Lower lobe of right lung (tissue), 2 donors: ENCODE data around the gene DENR. TPM values are rescaled to one million over a fixed set of nuclear protein-coding genes. Genes with fewer than 3 reads are reported as not detected.

Source experiments
- ATAC-seq, 2 donors: fragments of 200-7000 bp; cut with Tn5 transposase; one replicate each; pipeline ENCODE4 v1.9.1; 2020 to 2022; ENCODE audit warnings: mild to moderate bottlenecking in 2 of 2, moderate library complexity in 2 of 2
- DNase-seq: peaks from one replicate; pipeline ENCODE4 v3.0.0-alpha.2; 2020
- H3K27ac ChIP-seq: fragments of 200-600 bp; one replicate; pipeline ENCODE4 v1.8.0; 2022
- H3K27me3 ChIP-seq: fragments of 200-600 bp; one replicate; pipeline ENCODE4 v1.8.0; 2022; ENCODE audit warnings: low read depth
- H3K36me3 ChIP-seq: fragments of 200-600 bp; one replicate; pipeline ENCODE4 v1.8.0; 2022; ENCODE audit warnings: mild to moderate bottlenecking
- H3K4me1 ChIP-seq: fragments of 200-600 bp; one replicate; pipeline ENCODE4 v1.8.0; 2022
- H3K4me3 ChIP-seq: fragments of 200-600 bp; one replicate; pipeline ENCODE4 v1.8.0; 2022; ENCODE audit warnings: mild to moderate bottlenecking
- H3K9me3 ChIP-seq: fragments of 200-600 bp; one replicate; pipeline ENCODE4 v1.8.0; 2022
- CTCF ChIP-seq: fragments of 200-600 bp; IDR thresholded peaks from one replicate; pipeline ENCODE4 v1.8.0; 2022; ENCODE audit warnings: antibody characterized with exemption, mild to moderate bottlenecking
- intact Hi-C: fragments of 100-400 bp; cut with DNase I; formaldehyde crosslinking; loops from one replicate; pipeline ENCODE4 v1.11.0; 2022
- total RNA-seq: library from RNA; stranded (reverse); fragmentation: NEBNext Ultra II Directional; extraction: Animal tissue kit (Norgen Biotek cat#: 25700); gene quantifications from one replicate; pipeline ENCODE4 v1.2.1, GENCODE V29; 2021
- donor health status: DM: no; HTN: yes; CAD: no; lungs with severe emphysema.

DENR gene
- total RNA-seq, 1 donor from 2014 or later: 30.9 TPM

GRCh38 chr12:122753319-122753650 lies 661 bp downstream of the DENR start:
- intact Hi-C loops: loop anchor here (10.0 kb wide), 1 partner anchor 118 kb away; no protein-coding TSS in a partner anchor
- H3K9me3 ChIP-seq: no peaks in the 10 kb centered on the region
- H3K27me3 ChIP-seq: no peaks in the 10 kb centered on the region
- peak in 1 of 2 donors; percentile 3 for ATAC-seq
- peak overlapping the region; percentile 87 for H3K27ac ChIP-seq
- H3K4me1 ChIP-seq: peaks cover 19% of the 10 kb centered on the region
- no peak for TF ChIP-seq CTCF
- H3K36me3 ChIP-seq: peaks cover 45% of the 10 kb centered on the region
- no peak for DNase-seq
- H3K4me3 ChIP-seq: peak overlapping the region; percentile 71

- intact Hi-C loops: loop anchor here (10.0 kb wide), 1 partner anchor 120 kb away; no protein-coding TSS in a partner anchor
- H3K9me3 ChIP-seq: no peaks in the 10 kb centered on the region
- H3K27me3 ChIP-seq: no peaks in the 10 kb centered on the region
- H3K4me3 ChIP-seq: no peak overlapping the region
- peaks cover 19% of the 10 kb centered on the region for H3K4me1 ChIP-seq
- no peak for TF ChIP-seq CTCF
- peaks cover 60% of the 10 kb centered on the region for H3K36me3 ChIP-seq
- DNase-seq: no peak
- no peak for ATAC-seq
- no peak overlapping the region for H3K27ac ChIP-seq
Measured at GRCh38 chr12:122754790-122755189, 2.2 kb downstream of the DENR start.

- ATAC-seq: no peak
- no peak overlapping the region for H3K27ac ChIP-seq
- no peaks in the 10 kb centered on the region for H3K27me3 ChIP-seq
- no peak for DNase-seq
- peaks cover 10% of the 10 kb centered on the region for H3K4me1 ChIP-seq
- H3K36me3 ChIP-seq: peaks cover 83% of the 10 kb centered on the region
- no peak overlapping the region for H3K4me3 ChIP-seq
- intact Hi-C loops: loop anchor here (10.0 kb wide), 1 partner anchor 123 kb away; no protein-coding TSS in a partner anchor
- no peaks in the 10 kb centered on the region for H3K9me3 ChIP-seq
- TF ChIP-seq CTCF: no peak
Measured at GRCh38 chr12:122757568-122757967, 4.9 kb downstream of the DENR start.

DNA sequence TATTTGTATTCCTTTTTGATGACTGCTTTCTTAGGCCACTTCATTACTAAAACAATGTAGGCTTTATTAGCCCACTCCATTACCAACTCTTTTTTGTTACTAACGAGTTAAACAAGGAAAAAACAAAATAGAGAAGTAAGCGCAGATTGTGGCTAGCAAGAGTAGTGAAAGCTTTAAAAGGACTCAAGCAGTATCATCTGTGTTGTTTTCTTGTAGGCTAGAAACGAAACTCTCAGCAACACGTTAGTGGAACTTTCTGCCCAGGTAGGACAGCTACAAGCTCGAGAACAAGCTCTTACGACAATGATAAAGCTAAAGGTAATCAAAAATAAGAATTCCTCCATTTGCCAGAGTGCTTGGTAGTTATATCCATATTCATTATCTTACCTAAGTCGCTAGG lies 32.9 kb downstream of the DENR start:
- DNase-seq (no peak), ATAC-seq (no peak)
- H3K4me3 ChIP-seq: no peak overlapping the region
- intact Hi-C loops: no loop called here
- TF ChIP-seq CTCF: no peak
- no peak overlapping the region for H3K27ac ChIP-seq
- no peaks in the 10 kb centered on the region for H3K4me1 ChIP-seq
- H3K27me3 ChIP-seq: no peaks in the 10 kb centered on the region
- H3K9me3 ChIP-seq: no peaks in the 10 kb centered on the region
- H3K36me3 ChIP-seq: no peaks in the 10 kb centered on the region

DNA sequence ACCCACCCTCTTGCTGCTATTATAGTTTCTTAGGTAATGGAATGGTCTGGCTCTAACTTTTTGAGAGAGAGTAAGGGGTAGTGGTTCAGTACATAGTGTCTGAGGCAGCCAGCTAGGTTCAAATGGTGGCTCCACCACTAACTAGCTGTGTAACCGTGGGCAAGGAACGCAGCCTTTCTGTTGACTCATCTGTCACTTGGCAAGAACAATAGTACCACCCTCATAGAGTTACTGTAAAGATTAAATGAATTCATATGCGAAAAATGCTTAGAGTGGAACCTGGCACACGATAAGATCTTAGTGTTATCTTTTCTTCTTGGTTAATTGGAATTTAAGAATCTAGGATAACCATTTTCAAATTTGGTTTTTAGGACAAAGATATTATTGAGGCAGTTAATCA lies 35.8 kb downstream of the DENR start:
- intact Hi-C loops: no loop called here
- DNase-seq (no peak), ATAC-seq (no peak)
- no peak overlapping the region for H3K4me3 ChIP-seq
- H3K27me3 ChIP-seq: no peaks in the 10 kb centered on the region
- TF ChIP-seq CTCF: no peak
- no peaks in the 10 kb centered on the region for H3K9me3 ChIP-seq
- H3K36me3 ChIP-seq: no peaks in the 10 kb centered on the region
- H3K27ac ChIP-seq: no peak overlapping the region
- no peaks in the 10 kb centered on the region for H3K4me1 ChIP-seq

DNA sequence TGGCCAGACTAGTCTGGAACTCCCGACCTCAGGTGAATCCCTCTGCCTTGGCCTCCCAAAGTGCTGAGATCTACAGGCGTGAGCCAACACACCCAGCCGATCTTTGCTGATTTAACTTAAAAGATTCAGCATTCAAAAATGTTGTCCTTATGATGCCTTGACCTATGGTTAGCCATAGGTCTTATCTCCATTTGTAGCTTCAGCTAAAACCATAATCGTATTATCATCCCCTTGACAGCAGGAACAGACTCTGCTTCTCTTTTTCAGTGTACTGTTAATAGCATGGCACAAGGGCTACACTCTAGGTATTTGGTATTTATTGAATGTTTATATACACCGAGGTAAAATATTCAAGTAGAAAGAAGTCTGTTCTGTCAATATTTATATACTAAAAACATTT lies 37.0 kb downstream of the DENR start:
- Histone ChIP-seq H3K4me3 (no peak overlapping the region), H3K4me1 (no peaks in the 10 kb centered on the region), H3K27me3 (no peaks in the 10 kb centered on the region), H3K36me3 (no peaks in the 10 kb centered on the region), H3K27ac (no peak overlapping the region), H3K9me3 (no peaks in the 10 kb centered on the region)
- intact Hi-C loops: no loop called here
- DNase-seq (peak; percentile 2), ATAC-seq (no peak)
- no peak for TF ChIP-seq CTCF
